Ramos (cell line): ENCODE measurements around the gene RHBDD1.

Source experiments
- in situ Hi-C: fragments of 300-500 bp; cut with MboI; formaldehyde crosslinking; loops from one replicate; pipeline ENCODE4 v1.14.3; 2022; ENCODE audit warnings: low sequenced_read_pairs; ENCODE audit not compliant: unreplicated experiment

The RHBDD1 gene

DNA sequence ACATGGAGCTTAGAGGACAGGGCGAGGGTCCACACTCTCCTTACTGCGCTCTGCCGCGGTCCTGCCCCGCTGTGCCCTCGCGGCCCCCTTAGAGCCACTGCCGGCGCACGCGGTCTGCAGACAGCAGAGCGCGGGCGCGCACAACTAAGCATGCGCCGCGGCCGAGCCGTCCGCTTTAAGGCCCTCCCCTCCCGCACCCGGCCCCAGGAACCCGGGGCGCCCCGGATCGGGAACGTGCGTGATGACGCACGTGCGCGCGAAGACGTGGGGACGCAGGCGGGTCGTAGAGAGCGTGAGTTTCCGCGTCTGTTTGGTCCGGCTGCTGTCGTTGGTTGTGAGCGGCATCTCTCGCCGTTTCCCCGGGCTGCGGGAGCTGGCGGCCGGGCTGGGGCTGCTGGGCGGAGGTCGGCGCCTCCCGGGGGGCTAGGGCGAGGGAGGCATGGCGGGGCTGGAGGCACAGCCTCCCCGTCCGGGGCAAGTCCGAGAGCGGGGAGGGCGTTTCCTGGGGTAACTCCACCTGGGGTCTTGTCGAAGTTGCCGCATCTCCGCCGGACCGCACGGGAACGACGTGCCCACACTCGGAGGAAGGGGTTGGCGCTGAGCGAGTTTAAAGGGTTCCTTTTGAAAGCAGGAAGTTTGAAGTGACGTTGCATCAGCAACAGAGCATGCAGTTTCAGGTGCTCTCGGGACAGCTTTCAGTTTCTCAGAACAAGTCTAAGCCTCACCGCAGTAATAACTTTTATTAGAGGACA lies at the start of gene RHBDD1:
Gene RHBDD1, plus strand, starts transcription at position 259 of the 752 bp plus-strand sequence. CDS start 28,640 bp downstream, outside the sequence.
- in situ Hi-C loops: loop anchor here (5.0 kb wide), 1 partner anchor 136 kb away; no protein-coding TSS in a partner anchor

DNA sequence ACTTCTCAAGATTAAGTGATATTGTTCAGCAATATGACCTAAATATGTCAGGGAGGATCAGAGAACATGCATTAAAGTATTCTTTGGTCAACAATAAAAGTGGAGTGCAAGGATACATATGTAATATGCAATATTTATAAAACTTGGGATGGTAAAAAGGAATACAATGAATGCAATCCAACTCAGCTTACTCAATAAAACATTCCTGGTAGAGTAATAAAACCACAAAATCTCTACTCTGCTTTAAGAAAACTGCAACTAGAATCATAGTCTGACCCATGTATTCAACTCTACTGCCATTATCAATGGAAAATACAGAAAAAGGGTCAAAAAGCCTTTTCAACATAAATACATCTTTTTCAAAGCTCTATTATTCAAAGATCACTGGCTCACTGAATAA lies 47.8 kb upstream of the RHBDD1 start:
- in situ Hi-C loops: no loop called here

GRCh38 chr2:226788881-226789490 lies 46.9 kb upstream of the RHBDD1 start:
- in situ Hi-C loops: no loop called here

DNA sequence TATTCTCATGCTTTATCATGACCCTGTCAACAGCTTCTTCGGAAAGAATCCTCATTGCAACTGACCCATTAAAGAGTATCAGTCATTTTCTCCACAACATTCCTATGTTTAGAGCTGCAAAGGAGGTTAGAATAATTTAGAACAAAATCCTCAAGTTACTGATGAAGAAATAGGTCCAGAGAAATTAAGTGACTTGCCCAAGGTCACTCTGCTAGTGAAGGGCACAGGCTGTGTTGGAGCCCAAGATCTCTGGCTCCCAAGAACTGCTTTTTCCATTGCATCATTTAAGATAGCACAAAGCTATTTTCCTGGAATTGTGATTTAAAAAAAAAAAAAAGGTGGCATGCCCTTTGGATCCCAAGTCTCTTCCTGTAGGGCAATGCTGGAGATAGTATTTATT lies 45.8 kb upstream of the RHBDD1 start:
- in situ Hi-C loops: no loop called here

DNA sequence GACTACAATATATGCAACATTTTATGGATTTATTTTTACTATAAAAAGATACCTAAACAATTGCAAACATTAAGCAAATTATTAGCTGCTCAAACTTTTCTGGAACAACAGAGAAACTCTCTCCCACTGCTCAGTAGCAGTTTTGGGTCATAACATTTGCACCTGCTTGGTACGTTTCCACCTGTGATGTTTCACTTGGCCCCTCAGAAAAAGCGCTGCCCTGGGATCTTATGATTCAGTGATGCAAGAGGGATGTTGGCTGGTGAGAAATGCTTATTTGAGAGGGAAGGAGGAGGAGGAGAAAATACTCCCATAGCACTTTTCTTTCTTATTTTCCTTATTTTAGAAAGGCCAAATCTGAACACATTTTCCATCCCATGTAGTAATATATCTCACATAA lies 45.4 kb upstream of the RHBDD1 start:
- in situ Hi-C loops: no loop called here

DNA sequence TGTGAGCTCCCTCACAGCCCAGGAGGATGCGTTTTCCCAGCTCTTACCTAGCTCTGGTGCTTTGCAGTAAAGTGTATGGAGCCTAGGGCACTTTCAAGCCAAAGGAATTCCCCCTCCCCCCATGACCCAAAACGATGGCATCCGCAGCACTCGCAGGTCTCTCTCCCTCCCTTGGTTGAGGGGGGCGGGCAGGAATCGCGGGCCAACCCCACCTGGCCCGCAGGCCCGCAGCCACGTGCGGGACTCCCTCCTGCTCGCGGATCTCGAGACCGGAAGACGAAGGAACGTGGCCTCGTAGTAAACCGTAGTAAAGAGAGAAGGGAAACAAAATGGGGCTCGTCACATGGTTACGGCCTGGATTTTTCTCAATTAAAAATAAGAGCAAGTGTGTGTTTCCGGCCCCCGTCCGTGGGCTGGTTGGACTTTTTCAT lies 44.8 kb upstream of the RHBDD1 start:
- in situ Hi-C loops: no loop called here

- in situ Hi-C loops: no loop called here
Measured at GRCh38 chr2:226791487-226792081, 44.3 kb upstream of the RHBDD1 start.

DNA sequence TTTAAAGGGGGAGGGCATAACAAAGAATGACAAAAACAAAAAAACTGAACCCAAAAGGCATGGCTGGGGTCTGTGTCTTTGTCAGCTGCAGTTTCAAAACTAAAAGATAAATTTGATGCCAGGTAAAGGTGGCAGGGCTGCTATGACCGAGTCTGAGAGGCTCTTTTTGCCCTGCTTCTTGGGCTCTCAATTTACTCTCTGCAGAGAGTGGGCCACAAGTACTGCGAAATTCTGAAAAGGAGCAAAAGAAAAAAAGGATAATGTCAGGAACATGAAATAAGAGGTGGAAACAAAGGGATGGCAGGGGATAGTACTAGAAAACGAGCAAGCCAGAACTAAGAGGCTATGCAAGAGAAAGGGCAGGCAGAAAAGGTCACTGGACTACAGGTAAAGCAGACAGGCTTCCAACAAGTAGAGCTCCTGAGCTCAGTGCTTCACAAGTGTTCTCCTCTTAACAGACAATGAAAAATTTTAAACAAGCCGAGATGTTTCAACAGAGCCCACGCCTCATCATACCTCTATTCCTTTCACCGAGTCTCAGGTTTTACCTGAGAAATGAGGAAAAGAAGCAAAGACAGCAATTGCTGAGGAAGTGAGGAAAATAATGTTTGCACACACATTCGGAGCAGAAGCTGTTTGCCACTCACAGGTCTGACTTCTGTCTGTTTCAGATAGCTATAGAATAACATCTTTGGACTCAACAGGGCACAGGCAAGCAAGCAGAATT lies 43.5 kb upstream of the RHBDD1 start:
- in situ Hi-C loops: no loop called here

DNA sequence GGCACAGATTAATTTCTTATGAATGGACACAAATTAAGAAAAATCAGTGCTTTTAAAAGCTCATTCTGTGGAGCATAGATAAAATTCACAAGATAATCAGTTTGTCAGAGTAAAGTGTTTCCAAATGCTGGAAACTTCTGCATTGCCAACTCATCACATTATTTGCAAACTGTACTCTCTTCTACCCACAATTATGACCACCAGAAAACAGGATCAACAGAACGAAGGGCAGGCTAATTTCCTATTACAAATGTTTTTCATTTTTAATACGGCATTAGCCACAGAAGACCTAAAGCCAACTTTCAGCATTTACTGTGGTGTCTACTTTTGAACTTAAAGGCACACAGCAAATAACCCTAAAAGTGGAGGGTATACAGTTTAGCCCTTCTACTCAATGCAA lies 42.2 kb upstream of the RHBDD1 start:
- in situ Hi-C loops: no loop called here

- in situ Hi-C loops: no loop called here
Measured at GRCh38 chr2:226794196-226794661, 41.6 kb upstream of the RHBDD1 start.

DNA sequence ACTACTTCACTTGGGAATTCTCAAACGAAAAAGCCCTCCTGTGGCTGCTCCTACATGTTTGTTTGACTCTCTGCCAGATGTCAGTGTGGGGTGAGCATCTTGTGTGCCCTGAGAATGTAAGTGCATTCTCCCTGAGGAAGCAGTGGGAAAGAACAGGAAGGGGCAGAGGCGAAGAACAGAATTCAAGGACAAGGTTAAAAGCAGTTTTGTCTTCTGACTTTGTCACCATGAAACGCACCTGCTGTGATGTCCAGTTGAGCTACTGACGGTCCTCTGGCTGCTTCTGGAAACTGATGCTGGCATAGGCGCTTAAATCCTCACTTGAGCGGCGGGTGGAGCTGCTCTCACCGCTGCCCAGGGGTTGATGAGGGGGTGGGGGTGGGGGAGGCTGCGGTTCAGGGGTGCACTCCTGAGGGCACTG lies 41.1 kb upstream of the RHBDD1 start:
- in situ Hi-C loops: no loop called here

DNA sequence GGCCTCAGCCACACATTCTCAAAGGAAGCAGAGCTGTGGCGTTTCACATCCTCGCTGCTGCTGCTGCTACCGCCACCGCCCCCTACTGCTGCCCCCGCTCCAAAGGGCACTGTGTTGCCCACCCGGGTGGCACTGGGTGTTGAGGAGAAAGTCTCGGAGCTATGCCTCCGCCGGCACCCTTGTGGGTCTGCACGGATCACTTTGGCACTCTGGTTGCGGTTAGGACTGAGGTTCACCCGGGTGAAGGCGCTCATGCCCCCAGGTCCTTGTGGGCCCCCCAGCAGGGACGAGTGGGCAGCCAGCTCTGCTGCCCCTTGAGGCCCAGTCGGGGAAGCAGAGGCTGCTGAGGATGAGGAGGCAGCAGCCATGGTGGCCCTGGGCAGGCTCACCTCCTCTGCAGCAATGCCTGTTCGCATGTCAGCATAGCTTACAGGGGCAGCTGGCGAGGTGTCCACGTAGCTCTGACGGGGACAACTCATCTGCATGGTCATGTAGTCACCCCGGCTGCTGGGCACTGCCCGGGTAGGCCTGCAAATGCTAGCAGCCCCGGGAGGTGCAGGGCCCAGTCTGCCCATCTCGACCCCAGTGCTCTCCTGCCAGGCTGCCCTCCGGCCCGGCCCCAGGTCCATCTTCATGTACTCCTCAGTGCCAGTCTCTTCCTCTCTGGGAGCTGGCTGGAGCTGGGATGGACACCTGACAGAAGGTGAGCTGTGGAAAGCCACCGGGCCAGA lies 40.4 kb upstream of the RHBDD1 start:
- in situ Hi-C loops: no loop called here

GRCh38 chr2:226796012-226796839 lies 39.6 kb upstream of the RHBDD1 start:
- in situ Hi-C loops: no loop called here

DNA sequence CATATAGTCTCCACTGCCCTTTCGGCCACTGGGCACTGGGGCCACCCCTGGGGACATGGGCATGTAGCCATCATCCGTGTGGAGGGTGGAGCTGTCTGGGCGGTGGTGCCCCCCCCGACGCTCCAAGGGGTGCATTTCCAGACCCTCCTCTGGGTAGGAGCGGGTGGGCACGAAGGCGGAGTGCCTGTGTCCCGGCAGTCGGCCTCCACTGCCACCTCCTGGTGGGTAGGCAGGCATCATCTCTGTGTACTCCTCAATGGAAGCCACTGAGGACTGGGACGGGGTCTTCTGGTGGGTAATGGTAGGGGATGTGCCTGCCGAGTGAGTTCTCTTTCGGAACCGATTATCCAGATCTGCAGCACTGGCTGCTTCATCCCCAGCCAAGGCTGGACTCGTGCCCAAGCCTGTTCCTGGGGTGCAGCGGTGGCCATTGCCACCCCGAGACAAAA lies 39.0 kb upstream of the RHBDD1 start:
- in situ Hi-C loops: no loop called here

- in situ Hi-C loops: no loop called here
Measured at GRCh38 chr2:226797289-226797988, 38.4 kb upstream of the RHBDD1 start.

DNA sequence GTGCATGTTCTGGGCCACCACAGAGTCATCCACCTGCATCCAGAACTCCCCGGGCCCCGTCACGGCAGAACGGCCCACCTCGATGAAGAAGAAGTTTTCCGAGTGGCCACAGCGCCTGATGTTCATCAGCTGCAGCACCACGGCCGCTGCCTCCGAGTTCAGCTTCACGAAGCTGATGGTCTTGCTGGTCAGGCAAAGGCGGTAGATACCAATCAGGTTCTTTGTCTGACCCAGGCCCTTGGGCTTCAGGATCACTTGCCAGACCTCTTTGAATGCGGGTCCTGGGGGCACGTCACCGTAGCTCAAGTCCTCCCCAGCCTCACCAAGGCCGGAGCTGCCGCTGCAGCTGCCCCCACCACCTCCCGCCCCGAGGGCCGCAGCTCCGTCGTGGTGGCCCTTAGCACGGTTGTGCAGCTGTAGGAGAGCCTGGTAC lies 37.8 kb upstream of the RHBDD1 start:
- in situ Hi-C loops: no loop called here

DNA sequence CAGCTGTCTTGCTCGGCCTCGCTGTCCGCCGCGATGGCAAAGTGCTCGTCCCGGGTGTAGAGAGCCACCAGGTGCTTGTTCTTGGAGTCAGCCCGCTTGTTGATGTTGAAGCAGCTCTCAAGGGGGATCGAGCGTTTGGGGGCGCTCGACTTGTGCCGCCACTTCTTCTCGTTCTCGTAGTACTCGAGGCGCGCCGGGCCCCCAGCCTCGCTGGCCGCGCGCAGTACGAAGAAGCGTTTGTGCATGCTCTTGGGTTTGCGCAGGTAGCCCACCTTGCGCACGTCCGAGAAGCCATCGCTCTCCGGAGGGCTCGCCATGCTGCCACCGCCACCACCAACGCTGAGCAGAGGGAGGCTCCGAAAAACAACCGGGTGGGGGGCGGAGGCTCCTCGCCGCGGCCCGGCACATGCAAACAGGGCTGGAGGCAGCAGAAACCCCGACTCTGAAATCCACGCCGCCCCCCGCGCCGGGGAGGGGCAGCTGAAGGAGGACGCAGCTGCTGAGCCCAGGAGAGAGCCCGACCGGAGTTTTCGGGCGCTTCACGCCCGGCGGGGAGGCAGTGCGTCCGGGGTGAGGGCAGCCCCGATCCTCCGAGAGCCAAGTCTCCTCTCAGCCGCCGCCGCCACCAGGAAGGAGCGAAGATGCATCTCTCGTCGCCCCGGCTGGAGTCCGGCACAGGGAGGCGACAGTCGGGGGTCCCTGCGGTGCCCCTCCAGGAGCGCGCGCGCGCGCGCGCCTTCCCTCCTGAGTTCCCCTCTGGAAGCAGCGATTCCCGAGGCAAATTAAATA lies 37.2 kb upstream of the RHBDD1 start:
- in situ Hi-C loops: no loop called here
